ENCODE data around the gene ARHGEF37. TPM values are rescaled to one million over a fixed set of nuclear protein-coding genes. Genes with fewer than 3 reads are reported as not detected.

The ARHGEF37 gene
- total RNA-seq, 3 donors from 2014 or later, result 13.4 to 35.0 (median 24.6) TPM

- peaks cover 6% of the 10 kb centered on the region for H3K4me1 ChIP-seq (ENCODE audit: low read depth)
- TF ChIP-seq CTCF (IDR thresholded peaks at IDR 0.05), result no peak
- no peaks in the 10 kb centered on the region for H3K36me3 ChIP-seq (ENCODE audit: low read depth)
- ATAC-seq (no peak), DNase-seq (no peak)
- H3K4me3 ChIP-seq, result no peak overlapping the region
- intact Hi-C loops (cut with DNase I, micrococcal nuclease), result no loop called here
- no peaks in the 10 kb centered on the region for H3K9me3 ChIP-seq
Measured at GRCh38 chr5:149651686-149652085, 70.4 kb downstream of the ARHGEF37 start.

GRCh38 chr5:149652697-149653096 lies 71.4 kb downstream of the ARHGEF37 start:
- ATAC-seq (no peak), DNase-seq (no peak)
- intact Hi-C loops (cut with DNase I, micrococcal nuclease), result no loop called here
- Histone ChIP-seq H3K36me3 (ENCODE audit: low read depth) (no peaks in the 10 kb centered on the region), H3K4me1 (ENCODE audit: low read depth) (peaks cover 13% of the 10 kb centered on the region), H3K9me3 (no peaks in the 10 kb centered on the region), H3K4me3 (no peak overlapping the region)
- no peak for TF ChIP-seq CTCF (IDR thresholded peaks at IDR 0.05)

- Histone ChIP-seq H3K4me1 (ENCODE audit: low read depth) (peaks cover 22% of the 10 kb centered on the region), H3K4me3 (no peak overlapping the region), H3K9me3 (no peaks in the 10 kb centered on the region), H3K36me3 (ENCODE audit: low read depth) (no peaks in the 10 kb centered on the region)
- no peak for ATAC-seq
- no peak for TF ChIP-seq CTCF (IDR thresholded peaks at IDR 0.05)
- no peak for DNase-seq
- intact Hi-C loops (cut with DNase I, micrococcal nuclease), result no loop called here
Measured at GRCh38 chr5:149654231-149654630, 72.9 kb downstream of the ARHGEF37 start.

GRCh38 chr5:149654883-149655505 lies 73.7 kb downstream of the ARHGEF37 start:
- ATAC-seq (no peak), DNase-seq (no peak)
- intact Hi-C loops (cut with DNase I, micrococcal nuclease), result loop anchor here in 1 of 2 donors (5.0 kb wide), 1 partner anchor 172 kb away; no protein-coding TSS in a partner anchor
- no peaks in the 10 kb centered on the region for H3K9me3 ChIP-seq
- TF ChIP-seq CTCF (IDR thresholded peaks at IDR 0.05), result no peak
- no peaks in the 10 kb centered on the region for H3K36me3 ChIP-seq (ENCODE audit: low read depth)
- peaks cover 22% of the 10 kb centered on the region for H3K4me1 ChIP-seq (ENCODE audit: low read depth)
- H3K4me3 ChIP-seq, result no peak overlapping the region

- Histone ChIP-seq H3K9me3 (no peaks in the 10 kb centered on the region), H3K36me3 (ENCODE audit: low read depth) (no peaks in the 10 kb centered on the region), H3K4me3 (no peak overlapping the region), H3K4me1 (ENCODE audit: low read depth) (peaks cover 26% of the 10 kb centered on the region)
- TF ChIP-seq CTCF (IDR thresholded peaks at IDR 0.05), result peak; percentile 61
- DNase-seq, result peak in 2 of 3 donors; percentile 85 to 86
- peak; percentile 86 for ATAC-seq
- intact Hi-C loops (cut with DNase I, micrococcal nuclease), result loop anchor here in 1 of 2 donors (5.0 kb wide), 1 partner anchor 171 kb away; no protein-coding TSS in a partner anchor
Measured at GRCh38 chr5:149656576-149657182, 75.4 kb downstream of the ARHGEF37 start.
